ENCODE measurements around the gene SLC10A3.

- TF ChIP-seq POLR2A (IDR thresholded peaks at IDR 0.05; ENCODE audit: low read length) (no peak), GATA1 (IDR thresholded peaks at IDR 0.05; ENCODE audit: low read depth, low read length) (no peak)
These were observed 17.4 kb upstream of the SLC10A3 start for GRCh38 chrX:154507673-154508383.

Measured in erythroblast (primary cell).